PC-3 (cell line): ENCODE results near the gene KIAA0930. TPM values are rescaled to one million over a fixed set of nuclear protein-coding genes. Genes with fewer than 3 reads are reported as not detected.

ENCODE experiments used
- ATAC-seq: fragments of 200-7000 bp; cut with Tn5 transposase; 2 replicates; pipeline ENCODE4 v1.9.1; 2020; ENCODE audit warnings: mild to moderate bottlenecking, moderate library complexity
- BruUV-seq: library from RNA; stranded (reverse); fragments of 400-500 nt; replicated peaks from 2 replicates; lab custom pipeline; 2021; lab: Mats Ljungman, UMichigan
- CTCF ChIA-PET: fragments of 300-600 bp; sonication (Branson Sonifier 250); formaldehyde crosslinking; loops from one replicate; lab custom pipeline; 2022; ENCODE audit warnings: antibody characterized with exemption; lab: Charles Lee
- POLR2A ChIA-PET: fragments of 300-600 bp; sonication (Branson Sonifier 250); formaldehyde crosslinking; loops from one replicate; lab custom pipeline; 2022; ENCODE audit warnings: antibody characterized with exemption; ENCODE audit not compliant: unreplicated experiment; lab: Charles Lee
- DNase-seq: peaks from one replicate; pipeline ENCODE4 v3.0.0-alpha.2; 2015
- H2AFZ ChIP-seq: fragments of 300-600 bp; sonication (generic); 2 replicates; pipeline ENCODE4 v1.6.0; 2016; ENCODE audit warnings: antibody characterized with exemption, low read length
- H3F3A ChIP-seq: fragments of 300-600 bp; sonication (generic); one replicate; pipeline ENCODE4 v1.6.0; 2017; ENCODE audit warnings: antibody characterized with exemption, low read length, control low read depth, mild to moderate bottlenecking; ENCODE audit not compliant: unreplicated experiment
- H3K27ac ChIP-seq: fragments of 300-600 bp; sonication (generic); 2 replicates; pipeline ENCODE4 v1.5.1; 2016; ENCODE audit warnings: mild to moderate bottlenecking, low read length
- H3K27me3 ChIP-seq: fragments of 300-600 bp; sonication (generic); 2 replicates; pipeline ENCODE4 v1.6.1; 2016; ENCODE audit warnings: low read length, mixed read lengths
- H3K36me3 ChIP-seq: fragments of 300-600 bp; sonication (generic); 2 replicates; pipeline ENCODE4 v1.6.1; 2016; ENCODE audit warnings: low read depth, mixed run types, low read length, mixed read lengths
- H3K4me1 ChIP-seq: fragments of 300-600 bp; sonication (generic); 2 replicates; pipeline ENCODE4 v1.5.1; 2016; ENCODE audit warnings: low read length; ENCODE audit not compliant: insufficient read depth
- H3K4me2 ChIP-seq: fragments of 300-600 bp; sonication (generic); 2 replicates; pipeline ENCODE4 v1.6.0; 2016; ENCODE audit warnings: low read length
- H3K4me3 ChIP-seq: fragments of 300-600 bp; sonication (generic); 2 replicates; pipeline ENCODE4 v1.5.1; 2016; ENCODE audit warnings: mild to moderate bottlenecking, low read length, mixed read lengths
- H3K79me2 ChIP-seq: fragments of 300-600 bp; sonication (generic); 2 replicates; pipeline ENCODE4 v1.6.1; 2017; ENCODE audit warnings: low read length, mixed read lengths
- H3K9ac ChIP-seq: fragments of 300-600 bp; sonication (generic); 2 replicates; pipeline ENCODE4 v1.6.0; 2016; ENCODE audit warnings: mild to moderate bottlenecking, low read length
- H3K9me2 ChIP-seq: fragments of 300-600 bp; sonication (generic); replicated peaks from 2 replicates; pipeline ENCODE4 v1.6.1; 2016; ENCODE audit warnings: mixed run types, low read length, mixed read lengths
- H3K9me3 ChIP-seq: fragments of 300-600 bp; sonication (generic); 2 replicates; pipeline ENCODE4 v1.6.1; 2016; ENCODE audit warnings: low read length, mixed read lengths
- H4K20me1 ChIP-seq: fragments of 300-600 bp; sonication (generic); 2 replicates; pipeline ENCODE4 v1.6.1; 2016; ENCODE audit warnings: low read length, mixed read lengths
- CTCF ChIP-seq: fragments of 300-600 bp; sonication (generic); conservative IDR thresholded peaks from 2 replicates; pipeline ENCODE4 v1.5.1; 2017; ENCODE audit warnings: antibody characterized with exemption, low read depth, mild to moderate bottlenecking, low read length
- EZH2 ChIP-seq: fragments of 300-600 bp; sonication (generic); IDR thresholded peaks from one replicate; pipeline ENCODE4 v1.6.1; 2017; ENCODE audit warnings: antibody characterized with exemption, mild to moderate bottlenecking, low read length; ENCODE audit not compliant: unreplicated experiment
- EZH2phosphoT487 ChIP-seq: fragments of 300-600 bp; sonication (generic); IDR thresholded peaks from 2 replicates; pipeline ENCODE4 v1.6.1; 2018; ENCODE audit warnings: mild to moderate bottlenecking, antibody characterized with exemption, low read length, borderline replicate concordance
- intact Hi-C: fragments of 100-400 bp; cut with micrococcal nuclease; formaldehyde crosslinking; loops from 2 replicates; pipeline ENCODE4 v1.9.0; 2023
- total RNA-seq: library from RNA; depleted of rRNA; stranded (reverse); fragments of >200 nt; gene quantifications from 2 replicates; pipeline ENCODE4 v1.2.3, GENCODE V29; 2014

Gene KIAA0930
- total RNA-seq, 1 experiment from 2014 or later: 29.8 TPM

GRCh38 chr22:45151503-45151902 lies 89.2 kb downstream of the KIAA0930 start:
- Histone ChIP-seq H3K4me3 (no peak overlapping the region), H3K4me2 (no peak overlapping the region), H3K79me2 (peaks cover 14% of the 10 kb centered on the region), H3K27ac (no peak overlapping the region), H3K9me2 (no peaks in the 10 kb centered on the region), H3K27me3 (no peaks in the 10 kb centered on the region), H3K4me1 (peaks cover 15% of the 10 kb centered on the region), H3K9me3 (no peaks in the 10 kb centered on the region), H2AFZ (no peak overlapping the region), H3F3A (no peaks in the 10 kb centered on the region), H4K20me1 (no peaks in the 10 kb centered on the region), H3K36me3 (peaks cover 4% of the 10 kb centered on the region; the same call in 1 of the 2 replicates), H3K9ac (no peak overlapping the region)
- no peak for ATAC-seq
- no peak for DNase-seq
- no TSS peak for BruUV-seq
- CTCF ChIA-PET: no interaction called here
- TF ChIP-seq EZH2 (no peak), EZH2phosphoT487 (no peak), CTCF (no peak)
- intact Hi-C loops: no loop called here
- POLR2A ChIA-PET: no interaction called here

GRCh38 chr22:45150139-45150538 lies 90.6 kb downstream of the KIAA0930 start:
- DNase-seq (no peak), ATAC-seq (no peak)
- H3K27ac ChIP-seq: no peak overlapping the region
- no peaks in the 10 kb centered on the region for H4K20me1 ChIP-seq
- no peaks in the 10 kb centered on the region for H3F3A ChIP-seq
- intact Hi-C loops: no loop called here
- H3K9ac ChIP-seq: no peak overlapping the region
- H3K27me3 ChIP-seq: no peaks in the 10 kb centered on the region
- no peaks in the 10 kb centered on the region for H3K9me2 ChIP-seq
- no TSS peak for BruUV-seq
- CTCF ChIA-PET: no interaction called here
- no peak overlapping the region for H3K4me3 ChIP-seq
- POLR2A ChIA-PET: interaction anchor here (0.7 kb wide), 1 partner anchor 29 kb away, joined by 4 read pairs; no protein-coding TSS in a partner anchor
- peaks cover 10% of the 10 kb centered on the region for H3K79me2 ChIP-seq
- TF ChIP-seq CTCF: no peak
- TF ChIP-seq EZH2phosphoT487: no peak
- no peak for TF ChIP-seq EZH2
- H3K4me2 ChIP-seq: no peak overlapping the region
- H3K4me1 ChIP-seq: peaks cover 7% of the 10 kb centered on the region
- no peak overlapping the region for H2AFZ ChIP-seq
- no peaks in the 10 kb centered on the region for H3K9me3 ChIP-seq
- H3K36me3 ChIP-seq: peaks cover 4% of the 10 kb centered on the region; the same call in 1 of the 2 replicates

- CTCF ChIA-PET: interaction anchor here (0.7 kb wide), 1 partner anchor 14 kb away, joined by 3 read pairs; the partner anchor contains the start of gene NUP50
- ATAC-seq: no peak
Measured at GRCh38 chr22:45149671-45150070, 91.0 kb downstream of the KIAA0930 start.

More at GRCh38 chr22:45149671-45150070, 91.0 kb downstream of the KIAA0930 start:
- TF ChIP-seq CTCF (no peak), EZH2 (no peak), EZH2phosphoT487 (no peak)
- Histone ChIP-seq H4K20me1 (no peaks in the 10 kb centered on the region), H3K27ac (no peak overlapping the region), H3K9me2 (no peaks in the 10 kb centered on the region), H3K4me2 (no peak overlapping the region), H3K36me3 (peaks cover 4% of the 10 kb centered on the region; the same call in 1 of the 2 replicates), H3K4me1 (peaks cover 2% of the 10 kb centered on the region), H2AFZ (no peak overlapping the region), H3K27me3 (no peaks in the 10 kb centered on the region), H3K4me3 (no peak overlapping the region), H3K79me2 (peaks cover 10% of the 10 kb centered on the region), H3F3A (no peaks in the 10 kb centered on the region), H3K9me3 (no peaks in the 10 kb centered on the region), H3K9ac (no peak overlapping the region)
- no TSS peak for BruUV-seq
- no peak for DNase-seq
- POLR2A ChIA-PET: interaction anchor here (0.7 kb wide), 1 partner anchor 29 kb away, joined by 4 read pairs; no protein-coding TSS in a partner anchor
- intact Hi-C loops: no loop called here
